PC-3 (cell line): Measurements from ENCODE around the gene AJAP1. TPM values are rescaled to one million over a fixed set of nuclear protein-coding genes. Genes with fewer than 3 reads are reported as not detected.

ENCODE experiments used
- ATAC-seq: fragments of 200-7000 bp; cut with Tn5 transposase; 2 replicates; pipeline ENCODE4 v1.9.1; 2020; ENCODE audit warnings: mild to moderate bottlenecking, moderate library complexity
- BruUV-seq: library from RNA; stranded (reverse); fragments of 400-500 nt; replicated peaks from 2 replicates; lab custom pipeline; 2021; lab: Mats Ljungman, UMichigan
- CTCF ChIA-PET: fragments of 300-600 bp; sonication (Branson Sonifier 250); formaldehyde crosslinking; loops from one replicate; lab custom pipeline; 2022; ENCODE audit warnings: antibody characterized with exemption; lab: Charles Lee
- POLR2A ChIA-PET: fragments of 300-600 bp; sonication (Branson Sonifier 250); formaldehyde crosslinking; loops from one replicate; lab custom pipeline; 2022; ENCODE audit warnings: antibody characterized with exemption; ENCODE audit not compliant: unreplicated experiment; lab: Charles Lee
- DNase-seq: peaks from one replicate; pipeline ENCODE4 v3.0.0-alpha.2; 2015
- H2AFZ ChIP-seq: fragments of 300-600 bp; sonication (generic); 2 replicates; pipeline ENCODE4 v1.6.0; 2016; ENCODE audit warnings: antibody characterized with exemption, low read length
- H3F3A ChIP-seq: fragments of 300-600 bp; sonication (generic); one replicate; pipeline ENCODE4 v1.6.0; 2017; ENCODE audit warnings: antibody characterized with exemption, low read length, control low read depth, mild to moderate bottlenecking; ENCODE audit not compliant: unreplicated experiment
- H3K27ac ChIP-seq: fragments of 300-600 bp; sonication (generic); 2 replicates; pipeline ENCODE4 v1.5.1; 2016; ENCODE audit warnings: mild to moderate bottlenecking, low read length
- H3K27me3 ChIP-seq: fragments of 300-600 bp; sonication (generic); 2 replicates; pipeline ENCODE4 v1.6.1; 2016; ENCODE audit warnings: low read length, mixed read lengths
- H3K36me3 ChIP-seq: fragments of 300-600 bp; sonication (generic); 2 replicates; pipeline ENCODE4 v1.6.1; 2016; ENCODE audit warnings: low read depth, mixed run types, low read length, mixed read lengths
- H3K4me1 ChIP-seq: fragments of 300-600 bp; sonication (generic); 2 replicates; pipeline ENCODE4 v1.5.1; 2016; ENCODE audit warnings: low read length; ENCODE audit not compliant: insufficient read depth
- H3K4me2 ChIP-seq: fragments of 300-600 bp; sonication (generic); 2 replicates; pipeline ENCODE4 v1.6.0; 2016; ENCODE audit warnings: low read length
- H3K4me3 ChIP-seq: fragments of 300-600 bp; sonication (generic); 2 replicates; pipeline ENCODE4 v1.5.1; 2016; ENCODE audit warnings: mild to moderate bottlenecking, low read length, mixed read lengths
- H3K79me2 ChIP-seq: fragments of 300-600 bp; sonication (generic); 2 replicates; pipeline ENCODE4 v1.6.1; 2017; ENCODE audit warnings: low read length, mixed read lengths
- H3K9ac ChIP-seq: fragments of 300-600 bp; sonication (generic); 2 replicates; pipeline ENCODE4 v1.6.0; 2016; ENCODE audit warnings: mild to moderate bottlenecking, low read length
- H3K9me2 ChIP-seq: fragments of 300-600 bp; sonication (generic); replicated peaks from 2 replicates; pipeline ENCODE4 v1.6.1; 2016; ENCODE audit warnings: mixed run types, low read length, mixed read lengths
- H3K9me3 ChIP-seq: fragments of 300-600 bp; sonication (generic); 2 replicates; pipeline ENCODE4 v1.6.1; 2016; ENCODE audit warnings: low read length, mixed read lengths
- H4K20me1 ChIP-seq: fragments of 300-600 bp; sonication (generic); 2 replicates; pipeline ENCODE4 v1.6.1; 2016; ENCODE audit warnings: low read length, mixed read lengths
- EZH2 ChIP-seq: fragments of 300-600 bp; sonication (generic); IDR thresholded peaks from one replicate; pipeline ENCODE4 v1.6.1; 2017; ENCODE audit warnings: antibody characterized with exemption, mild to moderate bottlenecking, low read length; ENCODE audit not compliant: unreplicated experiment
- EZH2phosphoT487 ChIP-seq: fragments of 300-600 bp; sonication (generic); IDR thresholded peaks from 2 replicates; pipeline ENCODE4 v1.6.1; 2018; ENCODE audit warnings: mild to moderate bottlenecking, antibody characterized with exemption, low read length, borderline replicate concordance
- intact Hi-C: fragments of 100-400 bp; cut with micrococcal nuclease; formaldehyde crosslinking; loops from 2 replicates; pipeline ENCODE4 v1.9.0; 2023
- total RNA-seq: library from RNA; depleted of rRNA; stranded (reverse); fragments of >200 nt; gene quantifications from 2 replicates; pipeline ENCODE4 v1.2.3, GENCODE V29; 2014
- TF ChIP-seq, protein P1 (sequence below): fragments of 300-600 bp; sonication (generic); conservative IDR thresholded peaks from 2 replicates; pipeline ENCODE4 v1.5.1; 2017; ENCODE audit warnings: antibody characterized with exemption, low read depth, mild to moderate bottlenecking, low read length

Gene AJAP1
- total RNA-seq, 1 experiment from 2014 or later, result not detected

DNA sequence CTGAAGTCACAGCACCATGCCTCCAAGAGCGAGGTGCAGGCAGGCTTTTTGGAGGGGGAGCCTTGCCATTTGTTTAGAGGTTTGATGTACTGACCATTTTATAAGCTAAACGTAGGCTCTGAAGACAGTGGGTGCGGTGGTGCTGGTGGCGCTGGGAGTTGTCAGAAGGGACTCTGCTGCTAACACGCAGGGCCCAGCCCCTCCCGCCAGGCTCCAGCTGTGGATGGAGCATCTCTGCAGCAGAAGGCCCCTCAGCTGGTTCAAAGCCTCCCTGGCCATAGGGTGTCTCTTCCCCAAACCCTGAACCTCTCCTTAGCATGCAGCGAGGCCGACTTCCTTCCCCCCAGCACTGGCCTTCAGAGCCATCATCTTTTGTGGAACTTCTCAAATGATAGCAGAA, 105.3 kb downstream of the AJAP1 start:
- H3K9me3 ChIP-seq, result peaks cover 31% of the 10 kb centered on the region; the same call in 1 of the 2 replicates
- intact Hi-C loops, result no loop called here
- DNase-seq, result no peak

DNA sequence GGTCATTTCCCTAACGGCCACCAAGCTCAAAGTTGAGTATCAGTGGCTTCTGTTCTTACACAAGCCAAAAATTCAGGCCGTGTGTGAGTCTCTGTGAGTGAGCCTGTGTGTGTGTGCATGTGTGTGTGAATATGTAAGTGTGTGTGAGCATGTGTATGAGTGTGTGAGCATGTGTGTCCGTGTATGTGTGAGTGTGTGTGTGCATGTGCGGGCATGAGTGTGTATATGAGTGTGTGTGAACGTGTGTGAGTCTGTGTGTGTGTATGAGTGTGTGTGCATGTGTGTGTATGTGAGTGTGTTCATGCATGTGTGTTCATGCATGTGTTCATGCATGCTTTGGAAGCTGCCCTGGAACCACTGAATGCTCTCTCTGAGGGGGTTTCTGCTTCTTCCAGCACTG, 105.7 kb downstream of the AJAP1 start:
- ATAC-seq, result no peak
- no peaks in the 10 kb centered on the region for H3K27me3 ChIP-seq
- no peaks in the 10 kb centered on the region for H4K20me1 ChIP-seq
- ChIA-PET POLR2A (no interaction called here), CTCF (no interaction called here)
- H3K9ac ChIP-seq, result no peak overlapping the region
- no peak overlapping the region for H3K27ac ChIP-seq
- no peak overlapping the region for H3K4me2 ChIP-seq
- H3F3A ChIP-seq, result no peaks in the 10 kb centered on the region
- no peaks in the 10 kb centered on the region for H3K4me1 ChIP-seq
- no peak for TF ChIP-seq EZH2phosphoT487
- no peak for TF ChIP-seq EZH2
- TF ChIP-seq, protein P1, sequence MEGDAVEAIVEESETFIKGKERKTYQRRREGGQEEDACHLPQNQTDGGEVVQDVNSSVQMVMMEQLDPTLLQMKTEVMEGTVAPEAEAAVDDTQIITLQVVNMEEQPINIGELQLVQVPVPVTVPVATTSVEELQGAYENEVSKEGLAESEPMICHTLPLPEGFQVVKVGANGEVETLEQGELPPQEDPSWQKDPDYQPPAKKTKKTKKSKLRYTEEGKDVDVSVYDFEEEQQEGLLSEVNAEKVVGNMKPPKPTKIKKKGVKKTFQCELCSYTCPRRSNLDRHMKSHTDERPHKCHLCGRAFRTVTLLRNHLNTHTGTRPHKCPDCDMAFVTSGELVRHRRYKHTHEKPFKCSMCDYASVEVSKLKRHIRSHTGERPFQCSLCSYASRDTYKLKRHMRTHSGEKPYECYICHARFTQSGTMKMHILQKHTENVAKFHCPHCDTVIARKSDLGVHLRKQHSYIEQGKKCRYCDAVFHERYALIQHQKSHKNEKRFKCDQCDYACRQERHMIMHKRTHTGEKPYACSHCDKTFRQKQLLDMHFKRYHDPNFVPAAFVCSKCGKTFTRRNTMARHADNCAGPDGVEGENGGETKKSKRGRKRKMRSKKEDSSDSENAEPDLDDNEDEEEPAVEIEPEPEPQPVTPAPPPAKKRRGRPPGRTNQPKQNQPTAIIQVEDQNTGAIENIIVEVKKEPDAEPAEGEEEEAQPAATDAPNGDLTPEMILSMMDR, result no peak
- intact Hi-C loops, result no loop called here
- no peak overlapping the region for H2AFZ ChIP-seq
- no peak overlapping the region for H3K4me3 ChIP-seq
- H3K9me2 ChIP-seq, result no peaks in the 10 kb centered on the region
- no peaks in the 10 kb centered on the region for H3K36me3 ChIP-seq
- peaks cover 27% of the 10 kb centered on the region; the same call in 1 of the 2 replicates for H3K9me3 ChIP-seq
- no peaks in the 10 kb centered on the region for H3K79me2 ChIP-seq
- DNase-seq, result no peak
- BruUV-seq, result no TSS peak

More for the DNA sequence above, 105.3 kb downstream of the AJAP1 start:
- no peak for TF ChIP-seq EZH2phosphoT487
- no peak for TF ChIP-seq EZH2
- Histone ChIP-seq H3K27ac (no peak overlapping the region), H3K36me3 (no peaks in the 10 kb centered on the region), H3K79me2 (no peaks in the 10 kb centered on the region), H4K20me1 (no peaks in the 10 kb centered on the region), H3K4me3 (no peak overlapping the region), H3F3A (no peaks in the 10 kb centered on the region), H3K4me1 (no peaks in the 10 kb centered on the region), H3K9me2 (no peaks in the 10 kb centered on the region), H3K9ac (no peak overlapping the region), H3K27me3 (no peaks in the 10 kb centered on the region), H2AFZ (no peak overlapping the region), H3K4me2 (no peak overlapping the region)
- POLR2A ChIA-PET, result no interaction called here
- ATAC-seq, result no peak
- no TSS peak for BruUV-seq
- CTCF ChIA-PET, result no interaction called here

DNA sequence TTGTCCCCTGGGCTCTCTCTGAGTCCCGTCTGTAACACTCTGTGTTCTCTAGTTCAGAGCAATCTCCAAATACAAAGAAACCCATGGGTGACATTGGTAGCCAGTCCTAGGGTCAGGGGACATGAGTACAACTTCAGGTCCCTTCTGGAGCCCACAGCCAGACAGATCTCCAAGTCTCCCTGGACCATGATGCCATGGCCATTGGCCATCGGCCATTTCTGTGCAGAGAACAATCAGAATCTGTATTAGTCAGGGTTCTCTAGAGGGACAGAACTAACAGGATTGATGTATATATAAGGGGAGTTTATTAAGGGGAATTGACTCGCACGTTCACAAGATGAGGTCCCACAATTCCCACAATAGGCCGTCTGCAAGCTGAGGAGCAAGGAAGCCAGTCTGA, 106.9 kb downstream of the AJAP1 start:
- CTCF ChIA-PET, result no interaction called here

More for the DNA sequence above, 106.9 kb downstream of the AJAP1 start:
- TF ChIP-seq EZH2phosphoT487, result no peak
- no peak for TF ChIP-seq EZH2
- TF ChIP-seq, protein P1, result no peak
- Histone ChIP-seq H3K9ac (no peak overlapping the region), H3F3A (no peaks in the 10 kb centered on the region), H3K79me2 (no peaks in the 10 kb centered on the region), H2AFZ (no peak overlapping the region), H3K36me3 (no peaks in the 10 kb centered on the region), H3K4me3 (no peak overlapping the region), H3K27ac (no peak overlapping the region), H4K20me1 (no peaks in the 10 kb centered on the region), H3K4me1 (no peaks in the 10 kb centered on the region), H3K27me3 (no peaks in the 10 kb centered on the region), H3K9me2 (no peaks in the 10 kb centered on the region), H3K9me3 (peaks cover 20% of the 10 kb centered on the region; the same call in 1 of the 2 replicates), H3K4me2 (no peak overlapping the region)
- POLR2A ChIA-PET, result no interaction called here
- no peak for ATAC-seq
- intact Hi-C loops, result no loop called here
- BruUV-seq, result no TSS peak
- DNase-seq, result no peak
